Gastrocnemius medialis (tissue), 4 donors: ENCODE data around the gene TWIST2. TPM values are rescaled to one million over a fixed set of nuclear protein-coding genes. Genes with fewer than 3 reads are reported as not detected.

ENCODE experiments used
- ATAC-seq, 2 donors: fragments of 150-250 bp; one replicate each; pipeline ENCODE4 v1.9.1; 2016
- DNase-seq, 2 donors: peaks; one replicate each; pipeline ENCODE4 v3.0.0-alpha.2; 2019
- H3K27ac ChIP-seq, 4 donors: fragments of 200-600 bp; sonication (generic); 1 replicate in 1 of 4; 2 replicates in 3 of 4; pipeline ENCODE4 v1.5.1; 2016 to 2018; ENCODE audit warnings: mild to moderate bottlenecking in 2 of 4, moderate library complexity in 1 of 4
- H3K27me3 ChIP-seq, 3 donors: fragments of 200-600 bp; sonication (generic) in 2 of 3; 1 replicate in 1 of 3; 2 replicates in 2 of 3; pipeline versions ENCODE4 v1.5.1 to v1.6.0; 2016 to 2019; ENCODE audit warnings: mild to moderate bottlenecking in 1 of 3, moderate library complexity in 1 of 3
- H3K36me3 ChIP-seq, 2 donors: fragments of 200-600 bp; sonication (generic) in 1 of 2; one replicate each; pipeline ENCODE4 v1.5.1; 2017 to 2018
- H3K4me1 ChIP-seq, 2 donors: fragments of 200-600 bp; sonication (generic) in 1 of 2; one replicate each; pipeline ENCODE4 v1.5.1; 2016 to 2017; ENCODE audit warnings: mild to moderate bottlenecking in 2 of 2
- H3K4me3 ChIP-seq, 4 donors: fragments of 200-600 bp; sonication (generic) in 3 of 4; 1 replicate in 1 of 4; 2 replicates in 3 of 4; pipeline ENCODE4 v1.5.1; 2016 to 2019; ENCODE audit warnings: mild to moderate bottlenecking in 2 of 4
- H3K9me3 ChIP-seq, 3 donors: fragments of 200-600 bp; sonication (generic) in 2 of 3; 1 replicate in 1 of 3; 2 replicates in 2 of 3; pipeline ENCODE4 v1.5.1; 2016 to 2019
- POLR2A ChIP-seq, 2 donors: fragments of 450-650 bp; IDR thresholded peaks; one replicate each; pipeline ENCODE4 v1.6.1; 2017; ENCODE audit warnings: antibody characterized with exemption in 2 of 2, mild to moderate bottlenecking in 2 of 2, moderate library complexity in 2 of 2
- in situ Hi-C, 4 donors: fragments of 200-750 bp; cut with MboI; loops; one replicate each; pipeline versions ENCODE4 v1.15.0 to v1.8.0; 2017; ENCODE audit warnings: low sequenced_read_pairs in 4 of 4
- intact Hi-C: fragments of 100-400 bp; cut with DNase I; formaldehyde crosslinking; loops from one replicate; pipeline ENCODE4 v1.15.1; 2023; ENCODE audit warnings: low total_unique reads
- total RNA-seq, 4 donors: library from RNA; depleted of rRNA; stranded (reverse); fragments of >200 nt; gene quantifications; one replicate each; pipeline versions ENCODE4 v1.1.0 to v1.2.3, GENCODE V29; 2016
- TF ChIP-seq, protein P1 (sequence below), 5 experiments: fragments of 450-650 bp in 3 of 5; fragments of 200-600 bp in 2 of 5; sonication (generic) in 2 of 5; IDR thresholded peaks in 4 of 5; conservative IDR thresholded peaks in 1 of 5; 1 replicate in 4 of 5; 2 replicates in 1 of 5; pipeline ENCODE4 v1.5.1; 2016 to 2019; ENCODE audit warnings: antibody characterized with exemption in 5 of 5, mild to moderate bottlenecking in 3 of 5, moderate library complexity in 3 of 5

The TWIST2 gene
- total RNA-seq, 4 donors from 2014 or later: 1.9 to 9.3 (median 2.2) TPM

GRCh38 chr2:238906936-238907716 lies 59.2 kb downstream of the TWIST2 start:
- Histone ChIP-seq H3K4me3 (no peak overlapping the region), H3K4me1 (no peaks in the 10 kb centered on the region), H3K9me3 (no peaks in the 10 kb centered on the region), H3K27me3 (peaks cover 0 to 11% (median 2%) of the 10 kb centered on the region in 3 donors), H3K36me3 (no peaks in the 10 kb centered on the region), H3K27ac (no peak overlapping the region)
- in situ Hi-C loops: no loop called here
- ATAC-seq (no peak), DNase-seq (no peak)
- TF ChIP-seq, protein P1, sequence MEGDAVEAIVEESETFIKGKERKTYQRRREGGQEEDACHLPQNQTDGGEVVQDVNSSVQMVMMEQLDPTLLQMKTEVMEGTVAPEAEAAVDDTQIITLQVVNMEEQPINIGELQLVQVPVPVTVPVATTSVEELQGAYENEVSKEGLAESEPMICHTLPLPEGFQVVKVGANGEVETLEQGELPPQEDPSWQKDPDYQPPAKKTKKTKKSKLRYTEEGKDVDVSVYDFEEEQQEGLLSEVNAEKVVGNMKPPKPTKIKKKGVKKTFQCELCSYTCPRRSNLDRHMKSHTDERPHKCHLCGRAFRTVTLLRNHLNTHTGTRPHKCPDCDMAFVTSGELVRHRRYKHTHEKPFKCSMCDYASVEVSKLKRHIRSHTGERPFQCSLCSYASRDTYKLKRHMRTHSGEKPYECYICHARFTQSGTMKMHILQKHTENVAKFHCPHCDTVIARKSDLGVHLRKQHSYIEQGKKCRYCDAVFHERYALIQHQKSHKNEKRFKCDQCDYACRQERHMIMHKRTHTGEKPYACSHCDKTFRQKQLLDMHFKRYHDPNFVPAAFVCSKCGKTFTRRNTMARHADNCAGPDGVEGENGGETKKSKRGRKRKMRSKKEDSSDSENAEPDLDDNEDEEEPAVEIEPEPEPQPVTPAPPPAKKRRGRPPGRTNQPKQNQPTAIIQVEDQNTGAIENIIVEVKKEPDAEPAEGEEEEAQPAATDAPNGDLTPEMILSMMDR (IDR thresholded peaks at IDR 0.05 in 4 of 5, conservative IDR thresholded peaks at IDR 0.05 in 1 of 5): no peak
- no peak for TF ChIP-seq POLR2A (IDR thresholded peaks at IDR 0.05)
- intact Hi-C loops: no loop called here

- Histone ChIP-seq H3K4me3 (no peak overlapping the region), H3K27ac (no peak overlapping the region), H3K9me3 (no peaks in the 10 kb centered on the region), H3K4me1 (no peaks in the 10 kb centered on the region), H3K27me3 (peaks cover 0 to 11% (median 0%) of the 10 kb centered on the region in 3 donors), H3K36me3 (no peaks in the 10 kb centered on the region)
- ATAC-seq (no peak), DNase-seq (no peak)
- in situ Hi-C loops: no loop called here
- intact Hi-C loops: no loop called here
- TF ChIP-seq, protein P1 (IDR thresholded peaks at IDR 0.05 in 4 of 5, conservative IDR thresholded peaks at IDR 0.05 in 1 of 5): no peak
- TF ChIP-seq POLR2A (IDR thresholded peaks at IDR 0.05): no peak
Measured at GRCh38 chr2:238907717-238908173, 59.9 kb downstream of the TWIST2 start.

- DNase-seq (no peak), ATAC-seq (peak; percentile 29 to 46)
- TF ChIP-seq POLR2A (IDR thresholded peaks at IDR 0.05): no peak
- TF ChIP-seq, protein P1 (IDR thresholded peaks at IDR 0.05 in 4 of 5, conservative IDR thresholded peaks at IDR 0.05 in 1 of 5): no peak
- Histone ChIP-seq H3K4me1 (no peaks in the 10 kb centered on the region), H3K4me3 (no peak overlapping the region), H3K9me3 (no peaks in the 10 kb centered on the region), H3K36me3 (no peaks in the 10 kb centered on the region), H3K27ac (no peak overlapping the region), H3K27me3 (peaks cover 0 to 11% (median 0%) of the 10 kb centered on the region in 3 donors)
- intact Hi-C loops: no loop called here
- in situ Hi-C loops: no loop called here
Measured at GRCh38 chr2:238908960-238909951, 61.4 kb downstream of the TWIST2 start.

DNA sequence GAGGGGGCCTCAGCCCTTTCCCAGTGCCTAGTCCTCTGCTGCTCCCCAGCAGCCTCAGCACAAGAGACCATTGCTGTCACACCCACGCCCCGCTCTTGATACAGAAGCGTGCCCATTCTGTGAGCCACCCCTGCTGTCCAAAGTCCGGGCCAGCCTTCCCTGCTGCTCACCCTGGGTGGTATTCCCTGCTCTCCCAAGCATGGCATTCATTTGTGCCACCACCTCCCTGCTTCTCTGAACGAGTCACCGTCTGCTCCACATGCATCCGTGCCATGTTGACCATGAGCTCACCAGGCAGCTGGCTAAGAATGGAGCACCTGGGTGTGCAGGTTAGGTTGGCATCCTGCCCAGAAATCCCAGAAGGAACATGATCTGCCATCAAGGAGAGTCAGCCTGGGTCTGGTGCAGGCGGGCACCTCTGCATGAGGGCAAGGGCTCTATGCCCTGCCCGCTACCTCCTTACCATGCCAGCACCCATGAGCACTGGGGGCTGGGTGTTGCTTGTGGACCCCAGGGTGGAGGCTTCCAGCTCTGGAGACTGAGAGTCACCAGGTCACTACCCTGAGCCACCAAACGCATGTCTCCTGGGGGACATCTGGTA lies 63.0 kb downstream of the TWIST2 start:
- ATAC-seq: no peak
- DNase-seq: no peak

More for the DNA sequence above, 63.0 kb downstream of the TWIST2 start:
- in situ Hi-C loops: no loop called here
- Histone ChIP-seq H3K36me3 (no peaks in the 10 kb centered on the region), H3K4me1 (no peaks in the 10 kb centered on the region), H3K27ac (no peak overlapping the region), H3K9me3 (no peaks in the 10 kb centered on the region), H3K27me3 (peaks cover 0 to 11% (median 5%) of the 10 kb centered on the region in 3 donors), H3K4me3 (no peak overlapping the region)
- intact Hi-C loops: no loop called here
- TF ChIP-seq, protein P1 (IDR thresholded peaks at IDR 0.05 in 4 of 5, conservative IDR thresholded peaks at IDR 0.05 in 1 of 5): no peak
- TF ChIP-seq POLR2A (IDR thresholded peaks at IDR 0.05): no peak
